Measurements from ENCODE around the gene OR10J4.
"Not testable (repeated sequence)": the region's sequence is repeated elsewhere in the genome, so short reads cannot be mapped to it uniquely, and the experiment has no call there.

Gene OR10J4

DNA sequence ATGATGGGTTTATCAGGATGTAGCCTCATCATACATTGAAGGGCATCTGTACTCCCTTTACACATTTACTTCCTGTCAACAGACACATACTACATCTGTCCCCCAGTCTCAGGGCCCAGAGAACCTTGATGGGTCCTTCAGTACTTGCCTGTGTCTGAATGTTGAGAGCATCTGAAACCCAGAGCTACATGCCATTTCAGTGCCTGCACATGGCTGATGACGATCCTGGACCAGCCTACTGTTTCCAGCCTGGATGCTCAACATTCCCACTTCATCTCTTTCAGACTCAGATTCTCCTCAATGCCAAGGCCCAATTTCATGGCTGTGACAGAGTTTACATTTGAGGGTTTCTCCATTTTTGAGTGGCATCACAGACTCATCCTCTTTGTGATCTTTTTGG, at the start of gene OR10J4:
Gene OR10J4, plus strand, starts transcription at position 301 of the 400 bp plus-strand sequence.
- DNase-seq (ENCODE audit: low read depth in 2 of 2), result no peak

GRCh38 chr1:159406821-159407220, 25.2 kb upstream of the OR10J4 start:
- DNase-seq (ENCODE audit: low read depth in 2 of 2), result no peak

DNA sequence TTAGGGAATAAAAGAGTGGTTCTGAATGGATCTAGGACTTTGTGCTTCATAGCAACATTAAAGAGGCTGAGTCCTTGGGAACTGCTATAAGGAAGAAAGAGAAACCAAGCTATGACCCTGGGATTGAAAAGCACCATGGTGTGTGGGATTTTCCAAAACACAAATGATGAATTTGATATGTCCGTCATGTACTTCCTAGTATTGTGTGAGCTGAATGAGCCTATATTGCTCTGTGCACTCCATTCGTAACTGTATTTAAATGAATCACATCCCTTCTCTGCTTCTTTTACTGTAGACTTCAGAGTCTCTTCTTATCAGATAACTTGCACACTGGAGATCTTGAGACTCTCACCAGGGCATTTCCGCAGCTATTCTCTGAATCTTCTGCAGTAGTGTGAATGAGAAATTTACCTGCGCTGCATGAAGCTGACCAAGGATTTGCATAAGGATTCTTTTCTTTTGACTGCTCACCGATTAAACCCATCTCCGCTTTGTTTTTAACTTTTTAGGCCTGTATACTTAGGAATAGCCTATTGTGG, 23.1 kb upstream of the OR10J4 start:
- DNase-seq (ENCODE audit: low read depth in 2 of 2), result no peak

DNA sequence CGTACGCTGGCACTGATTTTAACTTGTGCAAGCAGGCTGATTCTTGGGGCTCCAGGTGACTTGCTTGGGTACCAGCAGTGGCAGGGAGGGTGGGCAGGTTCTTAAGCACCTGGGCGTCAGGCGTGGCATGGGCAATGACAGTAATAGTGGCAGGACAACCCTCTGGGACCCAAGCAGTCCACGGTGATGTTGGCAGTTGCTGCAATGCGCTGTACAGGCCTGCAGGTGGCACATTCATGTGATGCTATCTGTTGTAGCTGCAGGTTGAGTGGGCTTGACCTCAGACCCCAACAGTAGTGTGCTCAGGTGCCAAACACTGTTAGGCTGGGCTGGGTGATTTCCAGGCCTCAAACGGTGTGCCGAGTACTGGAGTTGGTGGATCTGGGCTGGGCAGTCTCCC, 10.2 kb upstream of the OR10J4 start:
- no peak for DNase-seq (ENCODE audit: low read depth in 2 of 2)

- DNase-seq (ENCODE audit: low read depth in 2 of 2), result no peak
These were observed 3.5 kb upstream of the OR10J4 start for GRCh38 chr1:159428536-159428935.

- no peak for DNase-seq (ENCODE audit: low read depth in 2 of 2)
These were observed 2.7 kb upstream of the OR10J4 start for GRCh38 chr1:159429074-159429861.

DNA sequence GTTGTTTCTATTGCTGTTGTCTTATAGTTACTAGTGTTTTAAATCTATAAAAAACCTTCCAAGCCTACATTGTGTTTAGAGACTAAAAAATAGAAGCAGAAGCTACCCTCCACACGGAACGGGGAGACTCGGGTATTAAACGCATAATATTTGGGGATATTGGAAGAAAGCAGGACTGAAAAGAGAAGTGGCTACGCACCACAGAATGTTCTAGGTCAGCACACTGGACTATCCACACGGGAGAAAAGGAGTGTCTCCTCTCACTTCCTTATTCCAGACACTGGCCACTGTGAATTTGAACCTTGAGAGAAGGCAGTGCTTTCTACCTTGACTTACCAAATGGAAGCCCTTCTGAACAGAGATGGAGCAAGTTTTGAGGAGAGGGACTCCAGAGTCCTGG, 1.0 kb upstream of the OR10J4 start:
- DNase-seq (ENCODE audit: low read depth in 2 of 2), result no peak

DNA sequence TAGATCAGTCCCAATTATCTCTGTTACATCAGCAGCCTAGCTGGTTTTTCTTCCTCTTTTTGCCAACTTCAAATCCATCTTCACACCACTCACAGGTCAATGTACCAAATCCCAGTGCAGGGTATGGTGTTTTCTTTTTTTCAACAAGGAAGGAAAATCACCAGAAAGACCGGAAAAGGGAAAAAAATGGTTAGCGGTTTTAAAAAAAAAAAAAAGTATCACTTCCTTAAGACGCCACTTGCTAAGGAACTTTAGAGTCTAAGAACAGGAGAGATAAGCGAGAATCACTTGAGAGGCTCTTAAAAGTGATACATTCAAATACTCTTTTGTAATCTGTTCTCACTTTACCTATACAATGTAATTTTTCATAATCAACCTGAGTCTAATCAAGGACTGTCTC, 4.5 kb downstream of the OR10J4 start:
- no peak for DNase-seq (ENCODE audit: low read depth in 2 of 2)

DNA sequence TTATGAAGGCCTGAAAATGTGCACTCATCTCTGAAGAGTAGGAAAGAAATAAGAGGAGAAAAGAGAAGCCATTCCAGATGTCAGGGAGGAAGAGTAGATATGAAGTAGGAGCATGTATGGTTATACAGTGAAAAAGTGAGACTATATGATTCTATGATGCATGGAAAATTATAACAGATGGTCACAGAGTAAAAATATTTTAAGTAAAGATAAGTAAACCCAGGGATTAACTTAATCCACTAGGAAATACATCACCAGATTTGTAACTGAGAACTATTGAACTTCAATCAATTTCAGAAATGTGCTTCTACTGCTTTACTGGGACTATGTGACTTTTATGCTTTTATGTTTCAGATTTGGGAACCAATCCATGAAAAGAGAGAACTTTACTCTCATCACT, 7.4 kb downstream of the OR10J4 start, which contains the start of gene OR10J1:
Gene OR10J1, plus strand, starts transcription at position 301 of the 400 bp plus-strand sequence. Its CDS starts 70 bp downstream, at position 371.
- no peak for DNase-seq (ENCODE audit: low read depth in 2 of 2)

DNA sequence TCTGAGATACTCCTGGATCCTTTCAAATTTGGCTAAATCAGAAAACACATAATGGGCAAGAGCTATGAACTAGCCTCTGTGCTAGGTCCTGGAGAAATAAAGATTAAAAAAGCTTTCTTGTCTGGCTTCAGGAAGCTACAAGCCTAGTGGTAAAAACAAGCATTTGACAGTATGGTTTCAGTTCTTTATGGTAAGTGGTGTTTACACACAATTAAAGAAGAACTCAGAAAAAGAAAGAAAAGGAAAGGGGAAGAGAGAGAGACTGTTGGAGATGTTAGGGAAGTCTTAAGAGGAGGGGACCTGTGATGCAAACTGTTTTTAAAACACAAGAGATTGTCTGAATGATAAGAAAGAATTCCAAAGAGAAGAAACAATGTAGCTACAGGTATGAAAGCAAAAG, 9.4 kb downstream of the OR10J4 start:
- DNase-seq (ENCODE audit: low read depth in 2 of 2), result no peak

DNA sequence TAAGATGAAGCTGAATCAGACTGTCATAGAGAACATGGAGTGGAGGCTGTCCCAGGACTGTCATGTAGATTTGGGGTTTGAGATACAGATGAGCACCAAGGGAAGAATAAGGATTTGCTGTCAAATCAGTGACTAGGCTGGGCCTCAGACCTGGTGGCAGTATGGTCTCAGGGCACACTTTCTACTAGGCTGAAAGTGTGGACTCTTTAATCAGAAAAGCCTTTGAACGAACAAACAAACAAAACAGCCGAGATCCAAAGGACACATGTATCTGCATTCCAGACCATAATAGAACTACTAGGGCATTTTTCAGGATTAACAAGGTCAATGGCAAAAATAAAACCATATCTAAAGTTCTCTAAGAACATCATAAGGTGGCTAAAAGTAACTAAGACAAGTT, 10.4 kb downstream of the OR10J4 start:
- DNase-seq (ENCODE audit: low read depth in 2 of 2), result no peak

DNA sequence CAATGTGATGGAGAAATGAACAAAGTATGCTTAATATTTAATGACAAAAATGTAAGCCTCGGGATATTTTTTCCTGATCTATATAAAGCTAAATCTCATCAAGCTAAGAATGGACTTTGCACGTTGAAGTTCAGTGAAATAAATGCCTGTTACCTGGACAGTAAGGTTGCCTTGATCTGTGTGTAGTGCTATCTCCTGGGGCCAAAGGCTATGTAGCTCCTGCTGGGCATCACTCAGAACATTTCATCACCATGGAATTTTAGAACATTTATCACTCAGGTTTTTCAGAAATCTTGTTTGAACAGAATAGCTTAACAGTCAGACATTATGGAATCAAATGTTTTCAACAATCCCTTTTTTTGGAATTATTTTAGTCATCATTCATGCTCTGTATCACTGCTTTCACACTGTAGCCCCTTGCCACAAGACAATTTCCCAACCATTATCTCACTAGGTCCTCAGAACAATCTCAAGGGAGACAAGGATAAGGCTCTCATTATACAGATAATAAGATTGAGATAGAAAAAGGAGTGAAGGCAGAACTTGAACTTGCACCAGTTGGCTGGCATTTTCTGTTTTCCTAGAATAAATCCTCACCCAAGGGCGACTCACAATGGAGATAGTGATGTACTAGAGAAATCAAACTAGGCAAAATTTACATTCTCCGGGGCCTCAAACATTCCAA, 11.2 kb downstream of the OR10J4 start:
- DNase-seq (ENCODE audit: low read depth in 2 of 2), result no peak

DNA sequence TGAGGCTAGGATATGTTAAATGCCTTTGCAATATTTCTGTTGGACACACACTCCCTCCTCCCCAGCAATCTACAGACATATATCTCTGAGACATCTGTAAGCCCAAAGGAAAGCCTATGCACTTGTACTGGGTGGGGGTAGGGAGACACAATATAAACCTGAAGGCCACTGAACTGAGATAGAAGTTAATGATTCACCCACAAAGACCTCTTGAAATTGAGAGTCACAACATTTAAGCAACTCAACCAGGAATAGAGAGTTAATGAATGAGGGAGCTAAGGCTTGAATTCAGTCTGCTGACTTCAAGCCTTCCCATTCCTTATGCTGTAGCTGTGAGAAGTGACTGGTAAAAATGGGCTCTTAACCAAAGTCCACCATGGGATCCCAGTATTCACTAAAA, 12.5 kb downstream of the OR10J4 start:
- no peak for DNase-seq (ENCODE audit: low read depth in 2 of 2)

- no peak for DNase-seq (ENCODE audit: low read depth in 2 of 2)
These were observed 16.2 kb downstream of the OR10J4 start for GRCh38 chr1:159448181-159448580.

GRCh38 chr1:159449605-159450004, 17.6 kb downstream of the OR10J4 start:
- DNase-seq (ENCODE audit: low read depth in 2 of 2), result not testable (repeated sequence)

GRCh38 chr1:159459551-159459950, 27.5 kb downstream of the OR10J4 start:
- no peak for DNase-seq (ENCODE audit: low read depth in 2 of 2)

DNA sequence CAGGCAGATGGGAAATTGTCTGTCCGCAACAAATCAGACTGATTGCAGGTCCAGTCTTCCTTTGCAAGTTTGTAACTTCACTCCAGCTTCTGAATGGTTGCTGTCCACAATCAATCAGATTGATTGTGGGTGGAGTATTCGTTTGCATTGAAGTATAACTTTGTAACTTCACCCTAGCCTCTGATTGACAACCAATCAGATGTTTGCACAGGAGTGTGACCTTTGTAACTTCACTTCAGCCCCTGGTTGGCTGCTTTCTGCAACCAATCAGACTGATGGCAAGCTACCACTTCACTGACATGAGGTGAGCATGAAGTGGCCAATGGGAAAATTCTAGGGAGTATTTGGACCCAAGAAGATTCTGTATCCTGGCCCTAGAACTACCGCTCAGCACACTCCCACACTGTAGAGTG, 33.2 kb downstream of the OR10J4 start:
- DNase-seq (ENCODE audit: low read depth in 2 of 2), result no peak

- DNase-seq (ENCODE audit: low read depth in 2 of 2), result no peak
These were observed 36.3 kb downstream of the OR10J4 start for GRCh38 chr1:159468321-159468720.

DNA sequence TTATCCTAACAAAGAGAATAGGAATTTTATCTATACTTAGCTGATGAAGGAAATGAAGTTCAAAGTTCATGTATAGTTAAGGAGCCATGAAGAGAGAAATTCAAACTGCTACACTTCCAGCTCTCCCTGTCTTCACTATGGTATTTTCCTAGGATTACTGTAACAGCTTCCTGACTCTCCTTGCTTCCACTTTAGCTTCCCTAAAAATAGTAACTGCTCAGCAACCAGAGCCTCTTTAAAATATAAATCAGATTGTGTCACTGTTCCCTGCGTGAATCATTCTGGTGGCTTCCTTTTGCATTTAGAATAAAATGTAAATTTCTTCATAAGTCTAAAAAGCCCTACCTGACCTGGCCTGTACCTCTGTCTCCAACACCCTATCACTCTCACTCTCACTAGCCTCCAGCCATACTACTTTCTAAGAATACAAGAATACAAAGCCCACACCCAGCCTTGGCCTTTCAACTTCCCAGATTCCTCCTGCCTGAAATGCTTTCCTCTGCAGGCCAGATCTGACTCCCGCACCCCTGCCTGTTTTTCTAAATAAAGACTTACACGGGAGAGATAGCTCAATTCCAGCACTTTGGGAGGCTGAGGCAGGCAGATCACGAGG, 38.0 kb downstream of the OR10J4 start:
- DNase-seq (ENCODE audit: low read depth in 2 of 2), result no peak

- no peak for DNase-seq (ENCODE audit: low read depth in 2 of 2)
These were observed 41.3 kb downstream of the OR10J4 start for GRCh38 chr1:159473335-159473734.

DNA sequence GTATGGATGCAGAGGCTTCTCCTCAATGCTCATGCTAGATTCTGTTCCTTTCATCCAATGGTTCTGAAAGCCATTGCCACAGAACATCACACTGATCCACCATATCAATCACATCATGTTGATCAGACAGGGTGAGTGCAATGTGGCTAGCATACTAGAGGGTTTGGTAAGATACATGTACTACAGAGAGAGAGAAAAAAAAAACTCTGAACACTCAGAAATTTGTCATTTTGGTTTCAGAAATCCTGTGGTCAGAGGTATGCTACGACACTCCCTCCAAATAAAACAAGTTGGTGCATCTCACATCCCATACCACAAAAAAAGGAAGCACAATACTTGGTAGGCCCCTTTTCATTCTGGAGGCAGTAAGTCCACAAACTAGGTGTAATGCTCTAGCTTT, 42.9 kb downstream of the OR10J4 start:
- no peak for DNase-seq (ENCODE audit: low read depth in 2 of 2)
